Esophagus muscularis mucosa (tissue), 4 donors: ENCODE data around the gene IL20RA.

Source experiments
- EP300 ChIP-seq: sonication (generic); formaldehyde crosslinking; IDR thresholded peaks from one replicate; pipeline ENCODE4 v1.6.1; 2017; ENCODE audit warnings: antibody characterized with exemption
- POLR2A ChIP-seq: fragments of 450-650 bp; IDR thresholded peaks from one replicate; pipeline ENCODE4 v1.6.1; 2017; ENCODE audit warnings: antibody characterized with exemption, moderate library complexity, mild to moderate bottlenecking, low read depth
- POLR2AphosphoS5 ChIP-seq, 2 donors: sonication (generic); formaldehyde crosslinking; IDR thresholded peaks; one replicate each; pipeline ENCODE4 v1.6.1; 2017; ENCODE audit warnings: antibody characterized with exemption in 2 of 2
- TF ChIP-seq, protein P1 (sequence below), 3 experiments: fragments of 200-600 bp in 2 of 3; fragments of 450-650 bp in 1 of 3; sonication (generic) in 2 of 3; IDR thresholded peaks; one replicate each; pipeline ENCODE4 v1.5.1; 2017 to 2019; ENCODE audit warnings: antibody characterized with exemption in 3 of 3, mild to moderate bottlenecking in 2 of 3, moderate library complexity in 1 of 3

DNA sequence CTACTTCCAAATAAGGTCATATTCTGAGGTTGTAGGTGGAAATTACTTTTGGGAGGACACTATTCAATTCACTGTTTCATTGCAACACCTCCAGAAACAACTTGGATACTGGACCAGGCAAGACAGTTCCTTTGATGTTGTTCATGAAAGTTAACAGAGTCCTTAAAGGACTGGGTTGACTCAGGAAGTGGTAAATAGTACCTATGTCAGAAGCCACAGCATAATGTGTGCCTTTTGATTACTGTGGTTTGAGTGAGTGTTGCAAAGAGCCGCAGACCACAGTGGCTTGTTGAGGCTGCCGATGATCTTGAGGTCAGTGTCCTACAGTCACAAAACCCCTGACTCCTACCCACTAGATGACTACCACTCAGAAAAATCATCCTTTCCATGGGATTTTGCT, 10.9 kb downstream of the IL20RA start:
- TF ChIP-seq POLR2AphosphoS5 (IDR thresholded peaks at IDR 0.05) (no peak), EP300 (no peak), POLR2A (no peak)
- TF ChIP-seq, protein P1, sequence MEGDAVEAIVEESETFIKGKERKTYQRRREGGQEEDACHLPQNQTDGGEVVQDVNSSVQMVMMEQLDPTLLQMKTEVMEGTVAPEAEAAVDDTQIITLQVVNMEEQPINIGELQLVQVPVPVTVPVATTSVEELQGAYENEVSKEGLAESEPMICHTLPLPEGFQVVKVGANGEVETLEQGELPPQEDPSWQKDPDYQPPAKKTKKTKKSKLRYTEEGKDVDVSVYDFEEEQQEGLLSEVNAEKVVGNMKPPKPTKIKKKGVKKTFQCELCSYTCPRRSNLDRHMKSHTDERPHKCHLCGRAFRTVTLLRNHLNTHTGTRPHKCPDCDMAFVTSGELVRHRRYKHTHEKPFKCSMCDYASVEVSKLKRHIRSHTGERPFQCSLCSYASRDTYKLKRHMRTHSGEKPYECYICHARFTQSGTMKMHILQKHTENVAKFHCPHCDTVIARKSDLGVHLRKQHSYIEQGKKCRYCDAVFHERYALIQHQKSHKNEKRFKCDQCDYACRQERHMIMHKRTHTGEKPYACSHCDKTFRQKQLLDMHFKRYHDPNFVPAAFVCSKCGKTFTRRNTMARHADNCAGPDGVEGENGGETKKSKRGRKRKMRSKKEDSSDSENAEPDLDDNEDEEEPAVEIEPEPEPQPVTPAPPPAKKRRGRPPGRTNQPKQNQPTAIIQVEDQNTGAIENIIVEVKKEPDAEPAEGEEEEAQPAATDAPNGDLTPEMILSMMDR (IDR thresholded peaks at IDR 0.05): no peak
